Measurements from ENCODE around the gene USF1. TPM values are rescaled to one million over a fixed set of nuclear protein-coding genes. Genes with fewer than 3 reads are reported as not detected.

USF1 gene
- total and polyA plus RNA-seq, 4 donors = 67.5 to 95.1 (median 73.5) TPM

DNA sequence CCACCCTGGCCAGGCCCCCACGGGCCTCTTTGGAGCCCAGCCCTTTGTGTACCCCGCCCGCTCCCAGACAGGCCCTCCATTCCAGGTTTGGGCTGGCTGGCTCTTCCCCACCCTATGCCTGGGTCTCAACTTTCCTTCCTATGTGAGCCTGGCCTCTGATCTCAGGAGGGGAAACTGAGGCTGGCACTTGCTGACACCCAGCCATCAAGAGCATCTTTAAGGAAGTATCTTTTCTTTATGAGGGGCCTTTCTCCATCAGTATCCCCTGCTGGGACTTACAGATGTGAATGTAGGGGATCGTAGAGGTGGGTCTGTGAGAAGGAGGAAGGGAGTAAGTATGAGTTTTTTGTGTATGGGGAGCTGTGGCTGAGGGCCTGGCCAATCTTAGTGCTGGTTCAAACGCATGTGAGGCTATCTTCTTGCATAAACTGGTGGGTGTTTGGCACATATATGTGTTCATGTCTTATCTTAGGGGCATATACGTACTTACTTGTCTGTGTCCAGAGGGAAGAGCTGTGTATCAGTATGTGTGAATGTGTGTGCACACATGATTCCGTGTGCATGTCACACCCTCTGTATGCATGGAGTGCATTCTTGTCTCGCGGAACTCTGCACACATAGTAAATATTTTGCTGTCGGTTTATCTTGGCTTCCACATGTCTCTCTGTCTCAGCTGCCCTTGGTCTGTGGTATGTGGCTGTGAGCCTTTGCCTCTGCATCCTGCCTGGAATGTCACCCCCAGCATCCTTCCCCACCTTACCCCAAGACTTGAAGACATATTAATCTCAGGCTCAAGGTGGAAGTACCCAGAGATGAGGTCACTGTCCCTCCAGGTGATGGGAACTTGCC, 38.2 kb upstream of the USF1 start:
- H3K9ac ChIP-seq (ENCODE audit: insufficient read depth in 1 of 2, low read length in 2 of 2) = no peak overlapping the region
- no peak overlapping the region for H3K4me3 ChIP-seq
- H3K9me3 ChIP-seq (ENCODE audit: control insufficient read depth in 4 of 4, insufficient read depth in 3 of 4, low read length in 3 of 4) = peaks cover 0 to 4% (median 0%) of the 10 kb centered on the region in 4 donors
- H3K4me1 ChIP-seq (ENCODE audit: control insufficient read depth in 5 of 5, insufficient read depth in 5 of 5, low read length in 5 of 5) = peaks cover 0 to 8% (median 3%) of the 10 kb centered on the region in 5 donors
- H3K36me3 ChIP-seq (ENCODE audit: control insufficient read depth in 4 of 4, insufficient read depth in 4 of 4, low read length in 4 of 4) = no peaks in the 10 kb centered on the region
- WGBS, 2 donors = 55 to 82% methylated on average over 10 of the region's 10 CpGs
- TF ChIP-seq, protein P1, sequence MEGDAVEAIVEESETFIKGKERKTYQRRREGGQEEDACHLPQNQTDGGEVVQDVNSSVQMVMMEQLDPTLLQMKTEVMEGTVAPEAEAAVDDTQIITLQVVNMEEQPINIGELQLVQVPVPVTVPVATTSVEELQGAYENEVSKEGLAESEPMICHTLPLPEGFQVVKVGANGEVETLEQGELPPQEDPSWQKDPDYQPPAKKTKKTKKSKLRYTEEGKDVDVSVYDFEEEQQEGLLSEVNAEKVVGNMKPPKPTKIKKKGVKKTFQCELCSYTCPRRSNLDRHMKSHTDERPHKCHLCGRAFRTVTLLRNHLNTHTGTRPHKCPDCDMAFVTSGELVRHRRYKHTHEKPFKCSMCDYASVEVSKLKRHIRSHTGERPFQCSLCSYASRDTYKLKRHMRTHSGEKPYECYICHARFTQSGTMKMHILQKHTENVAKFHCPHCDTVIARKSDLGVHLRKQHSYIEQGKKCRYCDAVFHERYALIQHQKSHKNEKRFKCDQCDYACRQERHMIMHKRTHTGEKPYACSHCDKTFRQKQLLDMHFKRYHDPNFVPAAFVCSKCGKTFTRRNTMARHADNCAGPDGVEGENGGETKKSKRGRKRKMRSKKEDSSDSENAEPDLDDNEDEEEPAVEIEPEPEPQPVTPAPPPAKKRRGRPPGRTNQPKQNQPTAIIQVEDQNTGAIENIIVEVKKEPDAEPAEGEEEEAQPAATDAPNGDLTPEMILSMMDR (IDR thresholded peaks at IDR 0.05; ENCODE audit: control extremely low read depth, extremely low read depth) = no peak
- H3K27ac ChIP-seq (ENCODE audit: low read depth in 1 of 2, low read length in 1 of 2) = peak overlapping the region in 1 of 2 donors; percentile 90
- ATAC-seq (ENCODE audit: insufficient read depth, low FRiP score) = no peak
- no peak for DNase-seq
- peaks cover 0 to 4% (median 0%) of the 10 kb centered on the region in 3 donors for H3K27me3 ChIP-seq (ENCODE audit: control insufficient read depth in 3 of 3, insufficient read depth in 3 of 3, low read length in 2 of 3)

DNA sequence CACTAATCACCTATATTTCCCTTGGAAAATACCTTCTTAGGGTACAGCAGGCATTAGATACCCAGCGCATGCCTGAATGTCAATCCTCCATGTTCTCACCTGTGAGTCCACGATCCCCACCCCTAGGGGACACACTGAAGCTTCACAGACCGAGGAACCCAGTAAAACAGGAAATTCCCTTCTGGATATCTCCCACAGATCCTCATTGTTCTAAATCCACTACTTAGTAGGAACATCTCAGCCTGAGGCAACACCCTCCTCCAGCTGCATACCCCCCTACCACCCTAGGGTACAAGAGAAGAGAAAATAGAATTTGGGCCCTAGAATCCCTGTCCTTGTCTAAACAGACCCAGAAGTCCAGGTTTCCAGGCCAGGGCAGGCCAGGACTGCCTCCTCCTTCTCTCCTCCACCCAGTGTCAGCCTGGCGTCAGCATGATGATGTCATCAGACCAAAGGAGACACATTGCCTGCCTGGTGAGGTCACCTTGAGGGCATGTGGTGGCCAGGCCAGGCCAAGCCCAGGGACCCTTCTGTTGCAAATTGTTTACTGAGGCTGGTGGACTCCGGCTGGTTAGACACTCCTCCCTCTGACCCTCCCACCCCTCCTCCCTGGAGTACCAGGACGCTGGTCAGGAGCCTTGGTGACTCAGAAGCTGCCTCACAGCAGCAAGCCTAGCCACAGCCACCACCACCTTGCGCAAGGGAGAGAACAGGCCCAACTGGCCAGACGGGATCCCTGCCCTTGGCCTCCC, 37.4 kb upstream of the USF1 start:
- H3K9ac ChIP-seq (ENCODE audit: insufficient read depth in 1 of 2, low read length in 2 of 2) = no peak overlapping the region

DNA sequence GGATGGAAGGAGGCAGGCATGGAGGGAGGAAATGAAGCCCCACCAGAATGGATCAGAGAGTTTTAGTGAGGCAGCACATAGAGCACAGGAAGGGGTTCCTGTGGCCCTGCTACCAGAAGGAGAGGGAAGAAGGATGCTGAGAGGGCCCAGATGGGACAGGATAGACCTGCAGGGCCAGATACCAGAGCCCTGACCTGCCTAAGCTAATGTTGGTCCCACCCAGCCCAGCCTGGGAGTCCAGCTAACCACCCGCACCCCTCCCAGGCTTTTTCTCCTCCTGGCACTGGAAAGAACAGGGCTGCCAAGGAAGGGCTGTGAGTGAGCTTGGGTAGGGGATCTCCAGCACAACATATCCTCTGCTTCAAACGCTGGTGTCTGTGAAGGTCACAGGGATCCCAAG, 36.7 kb upstream of the USF1 start:
- ATAC-seq (ENCODE audit: insufficient read depth, low FRiP score) (no peak), DNase-seq (no peak)
- no peaks in the 10 kb centered on the region for H3K36me3 ChIP-seq (ENCODE audit: control insufficient read depth in 4 of 4, insufficient read depth in 4 of 4, low read length in 4 of 4)
- TF ChIP-seq, protein P1 (IDR thresholded peaks at IDR 0.05; ENCODE audit: control extremely low read depth, extremely low read depth) = no peak
- H3K4me1 ChIP-seq (ENCODE audit: control insufficient read depth in 5 of 5, insufficient read depth in 5 of 5, low read length in 5 of 5) = peaks cover 0 to 8% (median 3%) of the 10 kb centered on the region in 5 donors
- H3K9me3 ChIP-seq (ENCODE audit: control insufficient read depth in 4 of 4, insufficient read depth in 3 of 4, low read length in 3 of 4) = peaks cover 0 to 4% (median 0%) of the 10 kb centered on the region in 4 donors
- no peak overlapping the region for H3K4me3 ChIP-seq
- no peak overlapping the region for H3K9ac ChIP-seq (ENCODE audit: insufficient read depth in 1 of 2, low read length in 2 of 2)
- peak overlapping the region in 1 of 2 donors; percentile 71 for H3K27ac ChIP-seq (ENCODE audit: low read depth in 1 of 2, low read length in 1 of 2)
- peaks cover 0 to 6% (median 0%) of the 10 kb centered on the region in 3 donors for H3K27me3 ChIP-seq (ENCODE audit: control insufficient read depth in 3 of 3, insufficient read depth in 3 of 3, low read length in 2 of 3)
- 83 to 84% methylated on average over 2 of the region's 2 CpGs for WGBS, 2 donors

More for the DNA sequence above, 37.4 kb upstream of the USF1 start:
- Histone ChIP-seq H3K9me3 (ENCODE audit: control insufficient read depth in 4 of 4, insufficient read depth in 3 of 4, low read length in 3 of 4) (peaks cover 0 to 4% (median 0%) of the 10 kb centered on the region in 4 donors), H3K36me3 (ENCODE audit: control insufficient read depth in 4 of 4, insufficient read depth in 4 of 4, low read length in 4 of 4) (no peaks in the 10 kb centered on the region), H3K27ac (ENCODE audit: low read depth in 1 of 2, low read length in 1 of 2) (peak overlapping the region in 1 of 2 donors; percentile 71), H3K27me3 (ENCODE audit: control insufficient read depth in 3 of 3, insufficient read depth in 3 of 3, low read length in 2 of 3) (peaks cover 0 to 6% (median 0%) of the 10 kb centered on the region in 3 donors), H3K4me3 (no peak overlapping the region), H3K4me1 (ENCODE audit: control insufficient read depth in 5 of 5, insufficient read depth in 5 of 5, low read length in 5 of 5) (peaks cover 0 to 8% (median 3%) of the 10 kb centered on the region in 5 donors)
- DNase-seq = peak; percentile 45 to 70 (median 66)
- TF ChIP-seq, protein P1 (IDR thresholded peaks at IDR 0.05; ENCODE audit: control extremely low read depth, extremely low read depth) = no peak
- ATAC-seq (ENCODE audit: insufficient read depth, low FRiP score) = peak; percentile 94
- WGBS, 2 donors = 45 to 46% methylated on average over 7 to 8 of the region's 8 CpGs

All from lung (tissue), 12 donors.